ENCODE measurements around the gene PGA3.
"Not testable (repeated sequence)": the region's sequence is repeated elsewhere in the genome, so short reads cannot be mapped to it uniquely, and the experiment has no call there.

PGA3 gene

DNA sequence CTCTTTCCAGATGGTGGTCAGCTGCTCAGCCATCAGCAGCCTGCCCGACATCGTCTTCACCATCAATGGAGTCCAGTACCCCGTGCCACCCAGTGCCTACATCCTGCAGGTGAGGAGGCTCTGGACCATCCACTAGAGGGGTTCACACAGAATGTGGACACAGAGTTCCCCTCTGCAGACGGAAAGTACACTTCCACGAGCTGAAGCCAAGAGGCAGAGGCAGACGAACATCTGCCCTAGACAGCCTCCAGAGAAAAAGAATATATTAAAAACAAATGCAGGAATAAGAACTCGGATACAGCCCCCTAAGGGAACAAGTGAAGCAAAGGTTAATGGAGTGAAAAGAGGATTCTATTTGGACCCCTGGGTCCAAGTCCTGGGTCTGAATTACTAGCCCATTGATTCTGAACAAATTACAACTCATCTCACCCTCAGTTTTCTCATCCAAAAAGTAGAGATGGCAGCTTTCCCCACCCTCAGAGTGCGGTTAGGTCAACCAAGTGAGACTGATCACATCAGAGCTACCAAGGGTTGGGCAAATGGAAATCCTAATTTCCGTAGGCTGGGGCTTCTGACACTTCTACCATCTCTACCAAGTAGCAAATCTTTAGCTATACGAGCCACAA, 8.1 kb downstream of the PGA3 start:
- DNase-seq, result not testable (repeated sequence)

DNA sequence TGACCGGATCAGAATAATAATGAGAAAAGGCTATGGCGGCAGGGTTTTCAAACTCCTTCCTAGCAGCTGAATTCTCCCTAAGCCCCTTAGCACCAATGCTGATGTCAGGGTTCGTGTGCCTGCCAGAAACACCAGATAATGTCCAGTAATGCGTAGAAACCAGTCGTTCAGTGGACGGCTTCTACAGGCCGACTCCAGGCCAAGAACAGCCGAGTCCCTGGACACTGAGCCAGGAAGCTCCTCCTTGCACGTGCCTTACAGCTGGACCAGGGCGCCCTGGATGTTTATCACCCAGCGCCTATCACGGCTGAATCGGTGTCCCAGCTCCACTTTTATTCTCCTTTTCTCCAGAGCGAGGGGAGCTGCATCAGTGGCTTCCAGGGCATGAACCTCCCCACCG, 8.9 kb downstream of the PGA3 start:
- DNase-seq, result not testable (repeated sequence)

DNA sequence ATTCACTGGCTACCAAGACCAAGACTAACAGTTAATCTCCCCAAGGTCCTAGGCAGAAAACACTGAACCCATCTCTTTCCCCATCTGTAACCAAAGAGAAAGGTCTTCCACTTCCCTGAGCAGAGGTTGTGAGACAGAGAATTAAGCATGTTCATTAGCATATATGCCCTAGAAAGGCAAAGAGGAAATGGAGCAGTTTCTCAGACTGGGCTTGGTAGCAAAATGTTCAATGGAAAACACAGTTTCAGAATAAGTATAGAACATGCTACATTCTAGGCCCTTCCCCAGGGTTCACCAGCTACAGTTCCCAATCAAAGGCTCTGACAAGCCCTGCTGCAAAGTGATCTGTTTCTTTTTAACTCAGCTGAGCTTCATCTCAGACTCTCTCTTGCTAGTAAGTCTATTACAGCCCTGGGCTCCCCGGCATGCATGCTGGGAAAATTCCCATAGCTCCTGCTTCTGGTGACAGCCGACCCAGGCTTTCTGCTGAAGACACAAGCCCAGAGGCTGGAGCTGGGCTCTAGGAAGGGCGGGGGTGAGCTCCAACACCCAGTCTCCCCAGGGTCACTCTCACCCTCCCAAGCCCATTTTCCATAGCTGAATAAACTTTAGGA, 10.5 kb downstream of the PGA3 start:
- not testable (repeated sequence) for DNase-seq

DNA sequence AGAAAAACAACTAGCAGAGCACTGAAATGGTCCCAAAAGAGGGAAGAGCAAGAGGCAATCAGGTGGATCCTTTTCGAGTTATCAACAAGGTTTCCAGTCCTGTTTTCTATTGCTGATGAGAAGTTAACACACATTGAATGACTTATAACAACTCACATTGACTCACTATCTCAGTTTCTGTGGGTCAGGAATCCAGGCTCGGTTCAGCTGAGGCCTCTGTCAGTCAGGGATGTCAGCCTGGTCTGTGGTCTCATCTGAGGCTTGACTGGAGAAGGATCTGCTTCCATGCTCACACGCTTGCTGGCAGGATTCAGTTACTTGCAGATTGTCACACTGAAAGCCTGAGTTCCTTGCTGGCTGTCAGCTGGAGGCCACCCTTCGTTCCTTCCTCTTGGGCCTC, 15.0 kb downstream of the PGA3 start:
- not testable (repeated sequence) for DNase-seq

DNA sequence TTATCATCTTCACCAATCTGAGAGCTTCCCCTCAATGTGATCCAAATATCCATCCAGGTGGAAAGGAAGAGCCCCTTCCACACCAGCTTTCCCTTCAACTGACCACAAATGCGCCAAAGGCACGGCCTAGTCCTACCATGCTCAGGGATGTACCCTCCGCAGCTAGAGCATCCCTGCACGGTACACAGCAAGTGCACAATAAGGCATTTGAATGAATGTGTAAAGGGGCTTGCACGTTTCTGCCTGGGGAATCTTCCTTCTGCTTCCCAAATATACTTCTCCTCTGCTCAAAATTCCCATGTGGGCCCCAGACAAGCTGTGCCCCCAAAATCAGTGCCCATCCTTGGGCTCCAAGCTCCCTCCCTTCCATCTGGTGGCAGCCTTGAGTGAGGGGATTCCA, 15.7 kb downstream of the PGA3 start:
- DNase-seq, result not testable (repeated sequence)

DNA sequence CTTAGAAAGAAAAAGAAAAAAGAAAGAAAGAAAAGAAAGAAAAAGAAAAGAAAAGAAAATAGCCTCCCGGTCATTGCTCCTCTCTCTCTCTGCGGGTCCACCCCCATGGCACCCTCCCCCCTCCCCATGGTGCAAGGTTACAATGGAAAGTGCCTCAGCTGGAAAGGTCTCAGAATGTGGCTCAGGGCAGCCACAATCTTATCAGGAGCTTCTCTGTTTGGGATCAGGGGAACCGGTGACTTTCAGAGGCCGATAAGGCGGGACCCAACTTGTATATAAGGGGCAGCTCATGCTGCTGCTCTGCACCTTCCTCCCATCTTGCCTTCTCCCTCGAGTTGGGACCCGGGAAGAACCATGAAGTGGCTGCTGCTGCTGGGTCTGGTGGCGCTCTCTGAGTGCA, 18.7 kb downstream of the PGA3 start, which contains the start of gene PGA4:
Gene PGA4 (plus strand): TSS at position 301 of the 400 bp plus-strand sequence. CDS start 54 bp downstream, at position 355.
- DNase-seq, result not testable (repeated sequence)

DNA sequence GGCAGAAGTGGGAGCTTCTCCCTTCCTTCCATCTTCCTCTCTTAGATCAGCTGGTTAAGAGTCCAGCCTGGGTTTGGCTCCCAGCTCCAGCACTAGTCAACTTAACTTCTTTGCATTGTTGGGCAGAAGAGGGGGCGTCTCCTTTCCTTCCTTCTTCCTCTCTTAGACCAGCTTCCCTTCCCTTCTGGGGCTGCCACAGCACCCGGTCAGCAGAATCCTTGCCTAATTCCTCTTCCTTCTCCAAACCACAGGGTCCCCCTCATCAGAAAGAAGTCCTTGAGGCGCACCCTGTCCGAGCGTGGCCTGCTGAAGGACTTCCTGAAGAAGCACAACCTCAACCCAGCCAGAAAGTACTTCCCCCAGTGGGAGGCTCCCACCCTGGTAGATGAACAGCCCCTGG, 19.4 kb downstream of the PGA3 start:
- not testable (repeated sequence) for DNase-seq

DNA sequence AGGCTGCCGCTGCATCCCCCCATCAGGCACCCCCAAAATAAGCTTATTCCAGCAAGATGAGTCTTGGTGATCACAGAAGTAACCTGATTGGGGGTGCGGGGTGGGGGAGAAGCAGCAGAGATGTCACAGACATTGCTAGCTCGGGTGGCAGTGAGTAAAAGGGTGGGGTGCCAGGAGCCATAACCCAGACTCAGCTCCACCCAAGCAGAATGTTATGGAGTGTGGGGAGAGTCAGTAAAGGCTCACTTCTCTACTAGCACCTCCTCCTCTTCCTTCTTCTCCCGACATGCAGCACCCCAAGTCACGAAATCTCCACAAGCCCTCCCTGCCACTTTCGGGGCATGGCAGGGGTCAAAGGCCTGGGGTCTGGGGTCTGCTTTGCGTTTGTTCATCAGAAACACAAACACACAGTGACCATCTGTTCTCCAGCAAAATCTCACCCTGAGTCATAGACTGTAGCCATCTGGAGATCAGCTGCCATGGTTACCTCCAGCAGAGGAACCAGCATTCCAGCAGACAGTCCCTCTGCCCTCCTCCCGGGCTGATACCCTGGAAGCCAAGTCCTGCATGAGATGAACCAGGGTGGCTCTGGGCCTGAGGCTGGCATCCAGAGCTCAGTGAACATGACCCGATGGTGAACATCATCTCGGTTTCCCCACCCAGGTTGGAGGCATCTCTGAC, 23.3 kb downstream of the PGA3 start:
- DNase-seq, result not testable (repeated sequence)

DNA sequence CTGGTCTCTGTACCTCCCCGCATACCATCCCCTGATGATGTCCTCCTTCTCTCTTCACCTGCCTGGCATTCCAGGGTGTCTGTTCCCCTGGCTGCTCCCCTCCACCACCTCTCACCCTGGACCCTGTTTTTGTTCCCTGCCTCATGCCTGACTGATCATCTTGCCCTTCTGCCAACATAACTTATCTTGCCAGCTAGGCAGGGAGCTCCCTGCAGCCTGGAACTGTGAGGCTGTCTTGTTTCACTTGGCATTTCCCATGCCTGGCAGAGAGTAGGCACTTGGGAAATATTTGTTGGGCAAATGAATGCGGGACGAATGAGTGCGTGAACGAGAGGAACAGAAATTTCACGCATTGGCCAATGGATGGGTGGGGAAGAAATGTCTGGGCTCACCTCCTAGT, 26.1 kb downstream of the PGA3 start:
- DNase-seq, result not testable (repeated sequence)

DNA sequence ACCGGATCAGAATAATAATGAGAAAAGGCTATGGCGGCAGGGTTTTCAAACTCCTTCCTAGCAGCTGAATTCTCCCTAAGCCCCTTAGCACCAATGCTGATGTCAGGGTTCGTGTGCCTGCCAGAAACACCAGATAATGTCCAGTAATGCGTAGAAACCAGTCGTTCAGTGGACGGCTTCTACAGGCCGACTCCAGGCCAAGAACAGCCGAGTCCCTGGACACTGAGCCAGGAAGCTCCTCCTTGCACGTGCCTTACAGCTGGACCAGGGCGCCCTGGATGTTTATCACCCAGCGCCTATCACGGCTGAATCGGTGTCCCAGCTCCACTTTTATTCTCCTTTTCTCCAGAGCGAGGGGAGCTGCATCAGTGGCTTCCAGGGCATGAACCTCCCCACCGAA, 27.7 kb downstream of the PGA3 start:
- DNase-seq, result not testable (repeated sequence)

DNA sequence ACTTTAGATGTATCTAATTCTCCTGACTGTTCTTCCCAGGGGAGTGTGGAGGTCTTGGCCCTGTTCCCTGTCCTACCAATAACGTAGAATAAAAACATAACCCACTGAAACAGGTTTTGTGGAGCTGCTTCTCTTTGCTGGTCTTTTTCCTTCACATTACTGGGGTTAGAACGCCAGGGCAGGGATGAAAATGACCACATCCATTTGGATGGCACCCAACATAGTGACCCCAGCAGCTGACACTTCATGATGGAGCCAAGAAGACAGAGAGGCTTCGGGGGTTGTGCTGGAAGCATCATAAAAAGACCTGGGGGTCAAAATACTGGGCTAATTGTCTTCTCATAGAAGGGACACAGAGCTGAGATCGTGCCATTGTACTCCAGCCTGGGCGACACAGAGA, 28.3 kb downstream of the PGA3 start:
- not testable (repeated sequence) for DNase-seq

DNA sequence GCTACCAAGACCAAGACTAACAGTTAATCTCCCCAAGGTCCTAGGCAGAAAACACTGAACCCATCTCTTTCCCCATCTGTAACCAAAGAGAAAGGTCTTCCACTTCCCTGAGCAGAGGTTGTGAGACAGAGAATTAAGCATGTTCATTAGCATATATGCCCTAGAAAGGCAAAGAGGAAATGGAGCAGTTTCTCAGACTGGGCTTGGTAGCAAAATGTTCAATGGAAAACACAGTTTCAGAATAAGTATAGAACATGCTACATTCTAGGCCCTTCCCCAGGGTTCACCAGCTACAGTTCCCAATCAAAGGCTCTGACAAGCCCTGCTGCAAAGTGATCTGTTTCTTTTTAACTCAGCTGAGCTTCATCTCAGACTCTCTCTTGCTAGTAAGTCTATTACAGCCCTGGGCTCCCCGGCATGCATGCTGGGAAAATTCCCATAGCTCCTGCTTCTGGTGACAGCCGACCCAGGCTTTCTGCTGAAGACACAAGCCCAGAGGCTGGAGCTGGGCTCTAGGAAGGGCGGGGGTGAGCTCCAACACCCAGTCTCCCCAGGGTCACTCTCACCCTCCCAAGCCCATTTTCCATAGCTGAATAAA, 29.3 kb downstream of the PGA3 start:
- not testable (repeated sequence) for DNase-seq

DNA sequence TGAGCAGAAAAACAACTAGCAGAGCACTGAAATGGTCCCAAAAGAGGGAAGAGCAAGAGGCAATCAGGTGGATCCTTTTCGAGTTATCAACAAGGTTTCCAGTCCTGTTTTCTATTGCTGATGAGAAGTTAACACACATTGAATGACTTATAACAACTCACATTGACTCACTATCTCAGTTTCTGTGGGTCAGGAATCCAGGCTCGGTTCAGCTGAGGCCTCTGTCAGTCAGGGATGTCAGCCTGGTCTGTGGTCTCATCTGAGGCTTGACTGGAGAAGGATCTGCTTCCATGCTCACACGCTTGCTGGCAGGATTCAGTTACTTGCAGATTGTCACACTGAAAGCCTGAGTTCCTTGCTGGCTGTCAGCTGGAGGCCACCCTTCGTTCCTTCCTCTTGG, 33.8 kb downstream of the PGA3 start:
- DNase-seq, result not testable (repeated sequence)

DNA sequence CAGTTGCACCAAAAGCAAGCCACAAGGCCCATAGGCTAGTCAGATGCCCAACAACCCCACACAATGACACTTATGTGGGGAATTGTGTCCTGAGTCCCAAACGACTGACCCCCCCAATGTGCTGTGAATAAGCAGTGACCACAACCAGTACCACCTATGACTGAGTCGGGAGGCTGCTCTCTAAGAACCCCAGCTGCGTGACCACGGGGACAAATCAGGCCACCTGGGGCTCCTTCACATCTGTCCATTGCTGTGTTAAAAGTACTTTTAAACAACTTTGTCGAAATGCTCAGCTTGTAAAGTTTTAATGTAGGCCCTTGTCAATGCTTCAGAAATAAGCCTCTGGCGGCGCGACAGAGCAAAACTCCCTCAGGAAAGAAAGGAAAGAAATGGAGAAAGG, 37.0 kb downstream of the PGA3 start:
- not testable (repeated sequence) for DNase-seq

DNA sequence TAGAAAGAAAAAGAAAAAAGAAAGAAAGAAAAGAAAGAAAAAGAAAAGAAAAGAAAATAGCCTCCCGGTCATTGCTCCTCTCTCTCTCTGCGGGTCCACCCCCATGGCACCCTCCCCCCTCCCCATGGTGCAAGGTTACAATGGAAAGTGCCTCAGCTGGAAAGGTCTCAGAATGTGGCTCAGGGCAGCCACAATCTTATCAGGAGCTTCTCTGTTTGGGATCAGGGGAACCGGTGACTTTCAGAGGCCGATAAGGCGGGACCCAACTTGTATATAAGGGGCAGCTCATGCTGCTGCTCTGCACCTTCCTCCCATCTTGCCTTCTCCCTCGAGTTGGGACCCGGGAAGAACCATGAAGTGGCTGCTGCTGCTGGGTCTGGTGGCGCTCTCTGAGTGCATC, 37.6 kb downstream of the PGA3 start, which contains the start of gene PGA5:
Gene PGA5 (plus strand): TSS at position 301 of the 400 bp plus-strand sequence. CDS start 52 bp downstream, at position 353.
- not testable (repeated sequence) for DNase-seq

DNA sequence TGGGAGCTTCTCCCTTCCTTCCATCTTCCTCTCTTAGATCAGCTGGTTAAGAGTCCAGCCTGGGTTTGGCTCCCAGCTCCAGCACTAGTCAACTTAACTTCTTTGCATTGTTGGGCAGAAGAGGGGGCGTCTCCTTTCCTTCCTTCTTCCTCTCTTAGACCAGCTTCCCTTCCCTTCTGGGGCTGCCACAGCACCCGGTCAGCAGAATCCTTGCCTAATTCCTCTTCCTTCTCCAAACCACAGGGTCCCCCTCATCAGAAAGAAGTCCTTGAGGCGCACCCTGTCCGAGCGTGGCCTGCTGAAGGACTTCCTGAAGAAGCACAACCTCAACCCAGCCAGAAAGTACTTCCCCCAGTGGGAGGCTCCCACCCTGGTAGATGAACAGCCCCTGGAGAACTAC, 38.2 kb downstream of the PGA3 start:
- DNase-seq, result not testable (repeated sequence)

DNA sequence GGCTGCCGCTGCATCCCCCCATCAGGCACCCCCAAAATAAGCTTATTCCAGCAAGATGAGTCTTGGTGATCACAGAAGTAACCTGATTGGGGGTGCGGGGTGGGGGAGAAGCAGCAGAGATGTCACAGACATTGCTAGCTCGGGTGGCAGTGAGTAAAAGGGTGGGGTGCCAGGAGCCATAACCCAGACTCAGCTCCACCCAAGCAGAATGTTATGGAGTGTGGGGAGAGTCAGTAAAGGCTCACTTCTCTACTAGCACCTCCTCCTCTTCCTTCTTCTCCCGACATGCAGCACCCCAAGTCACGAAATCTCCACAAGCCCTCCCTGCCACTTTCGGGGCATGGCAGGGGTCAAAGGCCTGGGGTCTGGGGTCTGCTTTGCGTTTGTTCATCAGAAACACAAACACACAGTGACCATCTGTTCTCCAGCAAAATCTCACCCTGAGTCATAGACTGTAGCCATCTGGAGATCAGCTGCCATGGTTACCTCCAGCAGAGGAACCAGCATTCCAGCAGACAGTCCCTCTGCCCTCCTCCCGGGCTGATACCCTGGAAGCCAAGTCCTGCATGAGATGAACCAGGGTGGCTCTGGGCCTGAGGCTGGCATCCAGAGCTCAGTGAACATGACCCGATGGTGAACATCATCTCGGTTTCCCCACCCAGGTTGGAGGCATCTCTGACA, 42.1 kb downstream of the PGA3 start:
- not testable (repeated sequence) for DNase-seq

DNA sequence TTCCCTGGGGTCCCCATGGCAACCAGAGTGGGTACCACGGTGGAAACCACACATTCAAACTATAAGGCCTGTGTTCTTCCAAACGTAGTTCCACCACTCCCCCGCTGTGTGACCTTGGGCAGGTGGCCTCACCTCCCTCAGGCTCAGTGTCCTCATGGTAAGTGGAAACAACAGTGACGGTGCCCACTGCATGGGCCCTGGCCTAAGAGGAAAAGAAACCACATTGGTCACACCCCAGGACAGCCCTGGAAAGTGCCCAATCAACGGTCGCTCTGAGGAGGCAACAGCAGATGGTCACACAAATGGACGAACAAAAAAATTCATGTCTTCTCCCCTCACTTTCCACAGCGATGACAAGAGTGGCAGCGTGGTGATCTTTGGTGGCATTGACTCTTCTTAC, 44.8 kb downstream of the PGA3 start:
- not testable (repeated sequence) for DNase-seq

DNA sequence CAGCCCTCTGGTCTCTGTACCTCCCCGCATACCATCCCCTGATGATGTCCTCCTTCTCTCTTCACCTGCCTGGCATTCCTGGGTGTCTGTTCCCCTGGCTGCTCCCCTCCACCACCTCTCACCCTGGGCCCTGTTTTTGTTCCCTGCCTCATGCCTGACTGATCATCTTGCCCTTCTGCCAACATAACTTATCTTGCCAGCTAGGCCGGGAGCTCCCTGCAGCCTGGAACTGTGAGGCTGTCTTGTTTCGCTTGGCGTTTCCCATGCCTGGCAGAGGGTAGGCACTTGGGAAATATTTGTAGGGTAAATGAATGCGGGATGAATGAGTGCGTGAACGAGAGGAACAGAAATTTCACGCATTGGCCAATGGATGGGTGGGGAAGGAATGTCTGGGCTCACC, 45.9 kb downstream of the PGA3 start:
- DNase-seq, result not testable (repeated sequence)

DNA sequence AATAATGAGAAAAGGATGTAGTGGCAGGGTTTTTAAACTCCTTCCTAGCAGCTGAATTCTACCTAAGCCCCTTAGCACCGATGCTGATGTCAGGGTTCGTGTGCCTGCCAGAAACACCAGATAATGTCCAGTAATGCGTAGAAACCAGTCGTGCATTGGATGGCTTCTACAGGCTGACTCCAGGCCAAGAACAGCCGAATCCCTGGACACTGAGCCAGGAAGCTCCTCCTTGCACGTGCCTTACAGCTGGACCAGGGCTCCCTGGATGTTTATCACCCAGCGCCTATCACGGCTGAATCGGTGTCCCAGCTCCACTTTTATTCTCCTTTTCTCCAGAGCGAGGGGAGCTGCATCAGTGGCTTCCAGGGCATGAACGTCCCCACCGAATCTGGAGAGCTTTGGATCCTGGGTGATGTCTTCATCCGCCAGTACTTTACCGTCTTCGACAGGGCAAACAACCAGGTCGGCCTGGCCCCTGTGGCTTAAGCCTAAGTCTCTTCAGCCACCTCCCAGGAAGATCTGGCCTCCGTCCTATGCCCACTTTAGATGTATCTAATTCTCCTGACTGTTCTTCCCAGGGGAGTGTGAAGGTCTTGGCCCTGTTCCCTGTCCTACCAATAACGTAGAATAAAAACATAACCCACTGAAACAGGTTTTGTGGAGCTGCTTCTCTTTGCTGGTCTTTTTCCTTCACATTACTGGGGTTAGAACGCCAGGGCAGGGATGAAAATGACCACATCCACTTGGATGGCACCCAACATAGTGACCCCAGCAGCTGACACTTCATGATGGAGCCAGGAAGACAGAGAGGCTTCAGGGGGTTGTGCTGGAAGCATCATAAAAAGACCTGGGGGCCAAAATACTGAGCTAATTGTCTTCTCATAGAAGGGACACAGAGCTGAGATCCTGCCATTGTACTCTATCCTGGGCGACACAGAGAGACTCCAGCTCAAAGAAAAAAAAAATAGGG, 47.8 kb downstream of the PGA3 start:
- not testable (repeated sequence) for DNase-seq

DNA sequence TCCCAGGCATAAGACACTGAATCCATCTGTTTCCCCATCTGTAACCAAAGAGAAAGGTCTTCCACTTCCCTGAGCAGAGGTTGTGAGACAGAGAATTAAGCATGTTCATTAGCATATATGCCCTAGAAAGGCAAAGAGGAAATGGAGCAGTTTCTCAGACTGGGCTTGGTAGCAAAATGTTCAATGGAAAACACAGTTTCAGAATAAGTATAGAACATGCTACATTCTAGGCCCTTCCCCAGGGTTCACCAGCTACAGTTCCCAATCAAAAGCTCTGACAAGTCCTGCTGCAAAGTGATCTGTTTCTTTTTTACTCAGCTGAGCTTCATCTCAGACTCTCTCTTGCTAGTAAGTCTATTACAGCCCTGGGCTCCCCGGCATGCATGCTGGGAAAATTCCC, 49.0 kb downstream of the PGA3 start:
- not testable (repeated sequence) for DNase-seq

Data from effector CD4-positive, alpha-beta T cell (primary cell).